ENCODE results near the gene NPM1. TPM values are rescaled to one million over a fixed set of nuclear protein-coding genes. Genes with fewer than 3 reads are reported as not detected.

Gene NPM1
- total and polyA plus RNA-seq, 7 donors = 452 to 2,554 (median 635) TPM

- Histone ChIP-seq H3K27me3 (ENCODE audit: insufficient read depth in 3 of 3, low read length in 2 of 3) (no peaks in the 10 kb centered on the region), H3K4me3 (no peak overlapping the region), H3K9me3 (no peaks in the 10 kb centered on the region), H3K36me3 (ENCODE audit: insufficient read depth in 1 of 2, low read depth in 1 of 2) (no peaks in the 10 kb centered on the region), H3K27ac (no peak overlapping the region), H3K4me1 (no peaks in the 10 kb centered on the region)
- DNase-seq = peak in 1 of 2 donors; percentile 55
- no peak for ATAC-seq
- intact Hi-C loops (cut with DNase I) = no loop called here
- 44 to 57% (median 51%) methylated on average over 13 to 14 of the region's 14 CpGs for WGBS, 3 donors
- no peak for TF ChIP-seq CTCF (IDR thresholded peaks at IDR 0.05)
Measured at GRCh38 chr5:171437286-171437821, 49.7 kb downstream of the NPM1 start.

- Histone ChIP-seq H3K27ac (no peak overlapping the region), H3K9me3 (no peaks in the 10 kb centered on the region), H3K4me3 (no peak overlapping the region), H3K27me3 (ENCODE audit: insufficient read depth in 3 of 3, low read length in 2 of 3) (no peaks in the 10 kb centered on the region), H3K4me1 (no peaks in the 10 kb centered on the region), H3K36me3 (ENCODE audit: insufficient read depth in 1 of 2, low read depth in 1 of 2) (no peaks in the 10 kb centered on the region)
- intact Hi-C loops (cut with DNase I) = no loop called here
- no peak for TF ChIP-seq CTCF (IDR thresholded peaks at IDR 0.05)
- DNase-seq (no peak), ATAC-seq (no peak)
- 75 to 78% (median 77%) methylated on average over 4 of the region's 4 CpGs for WGBS, 3 donors
Measured at GRCh38 chr5:171438738-171439137, 51.1 kb downstream of the NPM1 start.

- no peak overlapping the region for H3K27ac ChIP-seq
- H3K27me3 ChIP-seq (ENCODE audit: insufficient read depth in 3 of 3, low read length in 2 of 3) = no peaks in the 10 kb centered on the region
- ATAC-seq (no peak), DNase-seq (no peak)
- H3K4me1 ChIP-seq = no peaks in the 10 kb centered on the region
- WGBS, 3 donors = 89 to 92% (median 92%) methylated on average over 14 of the region's 14 CpGs
- no peaks in the 10 kb centered on the region for H3K36me3 ChIP-seq (ENCODE audit: insufficient read depth in 1 of 2, low read depth in 1 of 2)
- no peaks in the 10 kb centered on the region for H3K9me3 ChIP-seq
- no peak for TF ChIP-seq CTCF (IDR thresholded peaks at IDR 0.05)
- no peak overlapping the region for H3K4me3 ChIP-seq
- intact Hi-C loops (cut with DNase I) = no loop called here
Measured at GRCh38 chr5:171441246-171441791, 53.7 kb downstream of the NPM1 start.

GRCh38 chr5:171442287-171443042 lies 54.8 kb downstream of the NPM1 start:
- DNase-seq (peak; percentile 37 to 66), ATAC-seq (peak in 1 of 4 donors; percentile 11)

More at GRCh38 chr5:171442287-171443042, 54.8 kb downstream of the NPM1 start:
- H3K36me3 ChIP-seq (ENCODE audit: insufficient read depth in 1 of 2, low read depth in 1 of 2) = no peaks in the 10 kb centered on the region
- 56 to 69% (median 63%) methylated on average over 13 of the region's 13 CpGs for WGBS, 3 donors
- H3K27me3 ChIP-seq (ENCODE audit: insufficient read depth in 3 of 3, low read length in 2 of 3) = no peaks in the 10 kb centered on the region
- intact Hi-C loops (cut with DNase I) = no loop called here
- no peaks in the 10 kb centered on the region for H3K4me1 ChIP-seq
- no peaks in the 10 kb centered on the region for H3K9me3 ChIP-seq
- H3K27ac ChIP-seq = no peak overlapping the region
- no peak for TF ChIP-seq CTCF (IDR thresholded peaks at IDR 0.05)
- H3K4me3 ChIP-seq = no peak overlapping the region
